ENCODE data around the gene AGMO.

GRCh38 chr7:15487896-15488295 lies 73.9 kb downstream of the AGMO start:
- TF ChIP-seq, protein P1, sequence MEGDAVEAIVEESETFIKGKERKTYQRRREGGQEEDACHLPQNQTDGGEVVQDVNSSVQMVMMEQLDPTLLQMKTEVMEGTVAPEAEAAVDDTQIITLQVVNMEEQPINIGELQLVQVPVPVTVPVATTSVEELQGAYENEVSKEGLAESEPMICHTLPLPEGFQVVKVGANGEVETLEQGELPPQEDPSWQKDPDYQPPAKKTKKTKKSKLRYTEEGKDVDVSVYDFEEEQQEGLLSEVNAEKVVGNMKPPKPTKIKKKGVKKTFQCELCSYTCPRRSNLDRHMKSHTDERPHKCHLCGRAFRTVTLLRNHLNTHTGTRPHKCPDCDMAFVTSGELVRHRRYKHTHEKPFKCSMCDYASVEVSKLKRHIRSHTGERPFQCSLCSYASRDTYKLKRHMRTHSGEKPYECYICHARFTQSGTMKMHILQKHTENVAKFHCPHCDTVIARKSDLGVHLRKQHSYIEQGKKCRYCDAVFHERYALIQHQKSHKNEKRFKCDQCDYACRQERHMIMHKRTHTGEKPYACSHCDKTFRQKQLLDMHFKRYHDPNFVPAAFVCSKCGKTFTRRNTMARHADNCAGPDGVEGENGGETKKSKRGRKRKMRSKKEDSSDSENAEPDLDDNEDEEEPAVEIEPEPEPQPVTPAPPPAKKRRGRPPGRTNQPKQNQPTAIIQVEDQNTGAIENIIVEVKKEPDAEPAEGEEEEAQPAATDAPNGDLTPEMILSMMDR (IDR thresholded peaks at IDR 0.05; ENCODE audit: insufficient read depth, low read length, poor library complexity, severe bottlenecking) = no peak
- TF ChIP-seq EZH2phosphoT487 (conservative IDR thresholded peaks at IDR 0.05; ENCODE audit: low read length) = no peak

Data from SU-DHL-6 (cell line).